NCI-H2081 (cell line): ENCODE measurements around the gene FKBP1B.
"Not testable (repeated sequence)": the region's sequence is repeated elsewhere in the genome, so short reads cannot be mapped to it uniquely, and the experiment has no call there.

ENCODE experiments used
- DNase-seq, 2 experiments: peaks; one replicate each; lab custom pipeline; 2025; lab: John Stamatoyannopoulos, UW

The FKBP1B gene

DNA sequence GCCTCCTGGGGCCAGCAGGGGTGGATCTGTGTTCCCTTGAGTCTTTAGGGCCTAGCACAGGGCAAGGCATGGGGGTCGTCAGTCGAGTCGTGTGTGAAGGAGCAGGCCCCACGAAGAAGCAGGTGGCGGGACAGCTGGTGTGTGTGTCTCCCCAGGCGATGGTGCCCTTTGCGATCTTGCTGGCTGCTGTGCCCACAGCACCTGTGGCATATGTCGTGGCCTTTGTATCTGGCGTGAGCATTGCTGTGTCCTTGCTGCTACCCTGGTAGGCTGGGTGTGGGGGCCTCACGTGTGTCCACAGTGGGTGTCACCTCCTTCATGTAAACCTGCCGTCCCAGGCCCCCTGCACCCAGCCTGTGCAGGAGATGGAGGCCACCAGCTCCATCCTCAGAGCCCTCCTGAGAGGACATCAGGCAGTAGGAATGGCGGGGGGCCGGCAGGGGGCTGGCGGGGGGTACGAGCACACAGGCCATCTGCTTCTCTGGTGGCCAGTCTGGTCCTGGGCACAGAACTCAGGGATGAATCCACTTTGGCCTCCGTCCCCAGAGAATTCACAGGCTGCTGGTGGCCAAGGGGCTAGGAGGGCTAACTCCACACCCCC is 26.5 kb upstream of the FKBP1B start:
- no peak for DNase-seq

DNA sequence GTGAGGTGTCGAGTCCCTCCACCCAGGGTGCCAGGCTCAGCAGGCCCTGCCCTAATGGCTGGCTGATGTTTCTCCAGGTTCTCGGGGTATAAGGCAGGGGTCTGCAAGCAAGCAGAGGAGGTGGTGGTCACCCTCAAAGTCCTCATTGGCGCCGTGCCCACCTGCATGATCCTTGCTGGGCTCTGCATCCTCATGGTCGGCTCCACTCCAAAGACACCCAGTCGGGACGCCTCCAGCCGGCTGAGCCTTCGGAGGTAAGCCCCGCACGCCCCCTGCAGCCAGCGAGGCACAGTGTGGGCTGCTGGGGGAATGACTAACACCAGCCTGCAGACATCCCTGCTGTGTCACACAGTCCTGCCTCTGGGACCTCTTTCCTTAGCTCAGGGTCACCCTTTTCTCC is 25.5 kb upstream of the FKBP1B start:
- DNase-seq, result no peak

DNA sequence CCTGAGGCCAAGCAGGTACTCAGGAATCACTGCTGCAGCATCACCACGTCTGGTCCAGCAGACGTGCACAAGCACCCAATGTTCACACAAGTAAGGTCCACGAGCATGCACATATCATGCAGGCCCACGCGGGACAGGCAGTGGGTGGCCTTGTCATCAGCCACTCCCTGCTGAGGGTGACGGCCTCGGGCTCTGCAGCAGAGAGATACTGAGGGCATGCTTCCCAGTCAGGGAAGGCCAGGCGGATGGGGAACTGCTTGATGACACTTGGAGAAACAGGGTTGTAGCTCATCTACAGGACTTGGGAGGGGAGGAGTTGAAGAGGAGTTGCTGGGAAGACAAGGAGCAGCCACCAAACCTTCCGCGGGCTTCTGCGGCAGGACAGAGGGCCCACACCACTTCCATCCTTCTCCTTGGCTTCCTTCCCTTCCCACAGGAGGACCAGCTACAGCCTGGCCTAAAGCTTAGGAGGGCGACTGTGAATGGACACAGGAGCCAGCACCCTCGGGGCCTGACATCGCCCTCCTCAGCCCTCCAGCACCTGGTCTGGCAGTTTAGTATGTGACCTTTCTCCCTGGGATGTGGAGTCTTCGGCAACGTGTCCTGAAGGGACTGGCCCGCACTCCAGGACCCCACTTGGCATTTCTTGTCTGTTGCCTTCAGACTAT is 24.4 kb upstream of the FKBP1B start:
- DNase-seq, result no peak

DNA sequence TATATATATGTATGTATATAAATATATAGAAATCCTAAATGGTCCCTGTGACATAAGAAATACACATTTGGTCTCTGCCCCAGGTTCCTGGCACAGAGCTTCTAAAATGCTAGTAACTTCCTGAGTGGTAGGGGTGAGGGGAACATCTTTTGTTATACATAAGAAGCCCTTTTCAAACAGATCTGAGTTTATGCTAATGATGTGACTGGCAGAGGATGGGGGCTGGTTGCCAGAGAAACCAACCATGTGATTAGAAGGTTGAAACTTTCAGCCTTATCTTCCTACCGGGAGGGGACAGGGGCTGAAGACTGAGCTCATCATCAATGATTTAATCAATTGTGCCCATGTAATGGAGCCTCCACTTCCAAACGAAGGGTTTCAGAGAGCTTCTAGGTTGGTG is 23.3 kb upstream of the FKBP1B start:
- no peak for DNase-seq

DNA sequence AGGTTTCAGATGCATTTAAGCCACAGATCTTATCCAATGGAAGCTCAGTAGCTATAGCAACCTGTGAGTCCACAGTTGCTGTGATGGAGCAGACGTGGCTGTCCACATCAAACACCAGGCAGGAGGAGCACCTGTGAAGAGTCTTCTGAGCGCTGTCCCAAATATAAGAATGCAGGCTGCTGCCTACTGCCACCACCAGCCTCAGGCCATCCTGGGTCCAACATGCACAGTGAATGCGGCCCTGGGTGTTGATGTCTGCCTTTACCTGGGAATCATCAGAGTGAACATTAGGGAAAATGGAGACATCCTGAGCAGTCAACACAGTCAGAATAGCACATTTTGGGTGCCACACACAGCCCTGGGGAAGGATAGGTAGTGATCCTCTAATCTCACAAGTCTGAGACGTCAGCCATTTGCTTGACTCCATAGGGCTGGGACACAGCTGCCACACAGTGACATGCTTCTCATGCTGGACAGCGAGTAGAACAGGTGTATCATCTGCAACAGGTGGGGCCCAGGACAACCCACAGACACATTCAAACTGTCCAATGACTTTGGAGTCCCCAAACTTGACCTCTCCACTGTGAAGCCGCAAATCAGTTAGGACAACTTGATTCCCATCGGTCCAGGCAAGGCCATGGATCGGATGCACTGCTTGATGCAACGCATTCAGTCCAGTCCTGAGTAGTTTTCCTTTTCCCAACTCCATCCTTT is 10.6 kb upstream of the FKBP1B start:
- no peak for DNase-seq

DNA sequence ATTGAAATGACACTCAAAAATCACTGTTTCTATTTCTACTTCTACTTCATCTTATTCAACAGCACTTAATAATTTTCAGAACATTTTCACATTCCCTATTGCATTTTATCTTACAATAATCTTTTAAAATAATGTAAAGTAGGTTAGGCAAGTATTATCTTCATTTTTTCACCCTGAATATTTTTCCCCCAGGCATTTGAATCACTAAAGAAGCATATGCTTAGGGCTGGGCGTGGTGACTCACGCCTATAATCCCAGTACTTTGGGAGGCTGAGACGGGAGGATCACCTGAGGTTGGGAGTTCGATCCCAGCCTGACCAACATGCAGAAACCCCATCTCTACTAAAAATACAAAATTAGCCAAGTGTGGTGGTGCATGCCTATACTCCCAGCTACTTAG is 9.0 kb upstream of the FKBP1B start:
- DNase-seq, result no peak

DNA sequence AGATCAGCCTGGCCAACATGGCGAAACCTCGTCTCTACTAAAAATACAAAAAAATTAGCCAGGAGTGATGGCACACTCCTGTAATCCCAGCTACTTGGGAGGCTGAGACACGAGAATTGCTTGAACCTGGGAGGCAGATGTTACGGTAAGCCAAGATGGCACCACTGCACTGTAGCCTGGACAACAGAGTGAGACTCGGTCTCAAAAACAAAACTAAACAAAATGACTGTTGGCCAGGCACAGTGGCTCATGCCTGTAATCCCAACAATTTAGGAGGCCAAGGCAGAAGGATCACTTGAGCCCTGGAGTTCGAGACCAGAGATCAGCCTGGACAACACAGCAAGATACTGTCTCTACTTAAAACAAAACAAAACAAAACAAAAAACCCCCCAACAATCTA is 6.4 kb upstream of the FKBP1B start:
- DNase-seq, result not testable (repeated sequence)

DNA sequence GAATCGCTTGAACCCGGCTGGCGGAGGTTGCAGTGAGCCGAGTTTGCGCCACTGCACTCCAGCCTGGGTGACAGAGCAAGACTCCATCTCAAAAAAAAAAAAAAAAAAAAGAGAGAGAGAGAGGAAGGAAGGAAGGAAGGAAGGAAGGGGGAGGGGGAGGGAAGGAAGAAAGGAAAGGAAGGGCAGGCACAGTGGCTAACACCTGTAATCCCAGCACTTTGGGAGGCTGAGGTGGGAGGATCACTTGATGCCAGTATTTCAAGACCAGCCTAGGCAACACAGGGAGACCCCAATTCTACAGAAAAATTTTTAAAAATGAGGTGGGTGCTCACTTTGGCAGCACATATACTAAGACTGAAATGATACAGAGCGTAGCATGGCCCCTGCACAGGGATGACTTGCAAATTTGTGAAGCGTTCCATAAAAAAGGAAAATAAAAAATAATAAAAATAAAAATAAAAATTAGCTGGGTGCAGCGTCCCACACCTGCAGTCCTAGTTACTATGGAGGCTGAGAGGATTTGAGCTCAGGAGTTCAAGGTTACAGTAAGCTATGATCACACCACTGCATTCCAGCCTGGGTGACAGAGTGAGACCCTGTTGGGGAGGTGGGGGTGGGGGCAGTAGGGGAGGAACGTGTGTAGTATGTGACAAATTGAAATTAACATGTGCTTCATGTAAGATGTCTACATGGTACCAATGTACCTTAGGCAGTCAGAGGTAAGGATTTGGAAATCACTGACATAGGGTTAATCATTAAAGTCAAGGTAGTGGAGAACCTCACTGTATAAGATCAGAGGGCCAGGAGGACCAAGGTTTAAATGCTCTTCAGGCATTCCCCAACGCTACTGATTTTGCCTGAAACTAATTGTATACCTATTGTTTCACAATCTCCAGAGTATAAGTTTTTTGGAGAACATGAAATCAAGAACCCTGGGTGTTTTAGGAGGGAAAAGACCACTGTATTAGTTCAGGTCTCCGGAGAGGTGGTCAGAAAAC is 3.7 kb upstream of the FKBP1B start:
- no peak for DNase-seq

DNA sequence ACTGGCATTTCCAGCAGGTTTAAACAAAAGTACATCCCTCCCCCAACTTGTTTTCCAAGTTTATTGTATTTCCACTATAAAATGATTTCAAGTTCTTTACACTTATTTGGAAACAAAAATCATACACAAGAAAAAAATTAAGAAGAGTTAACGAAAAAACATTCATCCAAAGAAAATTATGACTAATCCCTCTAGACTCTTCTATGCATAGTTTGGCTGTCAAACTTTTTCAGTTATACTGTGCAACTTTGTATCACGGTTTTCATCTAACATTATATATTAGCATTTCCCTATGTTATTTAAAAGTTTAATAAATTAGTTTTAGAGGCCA is 3.0 kb upstream of the FKBP1B start:
- DNase-seq, result no peak

DNA sequence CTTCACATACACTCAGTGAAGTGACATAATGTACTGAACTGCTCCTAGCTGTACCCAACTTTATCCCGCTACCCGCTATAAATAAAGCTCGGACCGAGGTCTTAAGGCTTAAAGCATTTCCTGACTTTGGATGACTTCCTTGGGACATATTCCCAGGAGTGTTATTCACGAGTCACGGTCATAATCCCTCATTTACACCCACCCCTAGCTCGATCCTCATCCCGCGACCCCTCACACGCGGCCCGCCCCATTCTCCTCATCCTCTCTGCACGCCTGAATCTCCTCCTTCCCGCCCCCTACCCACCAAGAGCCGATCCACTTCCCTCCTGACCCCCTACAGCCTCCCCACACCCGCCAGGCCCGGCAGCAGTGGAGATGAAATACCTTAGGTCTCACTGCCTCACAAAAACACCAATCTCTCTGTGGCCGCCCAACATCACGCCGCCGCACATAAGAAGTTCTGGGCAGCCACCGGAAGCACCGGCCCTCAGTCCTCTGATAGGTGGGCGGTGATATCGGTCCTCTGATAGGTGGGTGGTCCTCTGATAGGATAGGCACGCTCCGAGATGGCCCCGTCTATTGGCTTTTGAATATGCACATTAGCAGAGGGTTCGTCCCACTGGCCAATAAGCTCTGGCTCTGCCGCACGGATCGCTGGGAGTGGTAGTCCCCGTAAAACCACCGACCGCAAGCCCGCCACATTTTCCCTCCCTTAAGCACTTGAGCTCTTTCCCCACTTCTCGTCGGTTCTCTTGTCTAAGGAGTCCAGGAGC is 2.4 kb upstream of the FKBP1B start, which contains the start of gene WDCP:
TSS of gene WDCP (minus strand) at position 462 of the 773 bp plus-strand sequence. CDS start 7,897 bp downstream, outside the sequence.
- DNase-seq, result peak; percentile 99 to 100

DNA sequence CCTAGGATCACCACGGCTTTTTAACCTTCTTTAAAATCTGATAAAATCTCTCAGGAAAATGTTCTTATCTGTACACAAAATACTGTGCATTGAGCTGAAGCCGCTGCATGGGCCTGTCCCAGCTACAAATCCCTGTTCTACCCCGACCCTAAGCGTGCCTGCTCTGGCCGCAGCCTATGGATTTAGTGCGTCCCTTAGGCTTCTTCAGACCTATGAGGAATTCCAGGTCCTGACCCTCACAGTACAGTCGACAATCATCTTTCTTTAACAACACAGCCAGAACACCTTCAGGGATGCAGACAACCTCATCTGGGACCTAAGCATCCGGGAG is 1.9 kb upstream of the FKBP1B start:
- no peak for DNase-seq

DNA sequence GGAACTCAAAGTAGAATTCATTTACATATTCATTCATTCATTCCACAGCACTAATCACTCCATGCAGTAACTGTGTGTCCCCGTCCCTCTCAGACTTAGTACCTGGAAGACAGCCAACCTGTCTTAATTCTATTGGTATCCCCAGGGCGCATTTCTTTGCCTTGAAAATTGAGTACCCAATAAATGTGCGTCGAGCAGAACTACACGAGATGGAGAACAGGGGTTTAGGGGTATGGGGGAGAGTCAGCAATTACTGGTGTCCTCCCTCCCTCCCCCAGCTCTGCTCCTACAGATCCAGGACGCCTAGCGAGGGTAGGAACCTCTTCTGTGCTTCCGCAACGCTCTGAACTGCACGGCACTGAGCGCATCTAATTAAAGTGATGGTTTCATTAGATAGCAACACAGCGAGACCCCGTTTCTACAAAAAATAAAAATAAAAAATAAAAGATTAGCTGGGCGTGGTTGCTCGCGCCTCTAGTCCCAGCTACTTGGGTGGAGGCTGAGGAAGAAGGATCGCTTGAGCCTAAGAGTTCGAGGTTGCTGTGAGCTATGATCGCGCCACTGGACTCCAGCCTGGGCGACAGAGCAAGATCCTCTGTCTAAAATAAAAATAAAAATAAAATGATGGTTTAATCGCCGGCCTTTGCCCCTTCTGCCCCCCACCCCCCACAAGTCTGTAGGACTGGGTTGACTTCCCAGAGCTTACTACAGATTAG is 614 bp upstream of the FKBP1B start:
- DNase-seq, result peak; percentile 29 to 58

DNA sequence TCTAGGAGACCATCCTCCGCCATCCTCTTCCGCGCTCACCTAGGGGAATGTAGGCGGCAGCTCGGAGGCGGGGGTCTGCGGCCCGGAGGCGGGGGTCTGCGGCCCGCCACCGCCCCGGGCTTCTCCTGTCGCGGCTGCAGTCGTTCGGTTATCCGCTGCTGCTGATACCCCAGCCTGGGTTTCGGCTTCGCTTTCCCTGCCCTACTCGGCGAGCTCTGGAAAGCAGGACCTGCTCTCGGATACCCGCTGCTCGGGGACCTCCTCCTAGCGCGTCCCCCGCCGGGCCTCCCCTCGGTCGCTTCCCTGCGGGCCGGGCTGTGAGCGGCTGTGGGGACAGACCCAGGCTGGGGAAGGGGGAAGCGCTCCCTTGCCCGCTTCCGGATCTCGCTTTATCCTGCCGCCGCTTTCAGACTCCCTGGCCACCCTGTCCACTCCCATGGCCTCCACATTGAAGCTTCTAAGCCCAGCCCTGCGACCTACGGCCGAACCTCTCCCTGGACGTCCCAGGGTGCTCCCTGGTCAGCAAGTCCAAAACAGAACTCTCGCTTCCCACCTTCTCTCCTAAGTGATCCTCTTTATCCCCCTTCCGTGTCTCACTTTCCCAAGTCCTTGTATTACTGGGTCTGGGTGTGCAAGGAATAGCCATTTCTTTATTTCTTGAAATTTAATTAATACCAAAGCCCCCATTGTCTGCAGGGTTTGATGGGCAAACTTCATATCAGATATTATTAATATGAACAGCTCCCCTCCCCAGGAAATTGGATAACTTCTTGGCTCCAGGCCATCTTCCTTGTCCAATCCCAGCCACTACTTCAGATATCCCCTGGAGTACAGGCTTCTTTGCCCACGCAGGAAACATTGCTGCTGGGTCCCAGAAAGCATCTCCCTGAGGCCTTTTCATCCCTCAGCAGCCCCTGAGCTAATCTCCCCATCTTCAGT is 769 bp downstream of the FKBP1B start:
- no peak for DNase-seq

DNA sequence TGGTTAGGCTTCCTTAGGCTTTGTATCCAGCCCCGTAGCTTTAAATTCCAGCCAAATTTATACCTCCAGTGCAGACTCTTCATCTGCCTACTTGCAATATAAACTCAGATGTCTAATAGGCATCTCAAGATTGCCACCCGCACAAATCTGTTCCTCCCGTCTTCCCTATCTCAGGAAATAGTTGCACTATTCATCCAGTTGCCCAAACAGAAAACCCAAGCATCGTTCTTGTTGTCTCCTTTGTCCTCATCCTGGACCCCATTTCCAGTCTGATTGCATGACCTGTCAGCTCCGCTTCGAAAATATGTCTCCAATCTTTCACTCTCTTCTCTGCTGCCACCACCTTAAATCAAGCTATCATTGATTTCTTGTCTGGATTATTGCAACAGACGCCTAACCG is 2.3 kb downstream of the FKBP1B start:
- no peak for DNase-seq

DNA sequence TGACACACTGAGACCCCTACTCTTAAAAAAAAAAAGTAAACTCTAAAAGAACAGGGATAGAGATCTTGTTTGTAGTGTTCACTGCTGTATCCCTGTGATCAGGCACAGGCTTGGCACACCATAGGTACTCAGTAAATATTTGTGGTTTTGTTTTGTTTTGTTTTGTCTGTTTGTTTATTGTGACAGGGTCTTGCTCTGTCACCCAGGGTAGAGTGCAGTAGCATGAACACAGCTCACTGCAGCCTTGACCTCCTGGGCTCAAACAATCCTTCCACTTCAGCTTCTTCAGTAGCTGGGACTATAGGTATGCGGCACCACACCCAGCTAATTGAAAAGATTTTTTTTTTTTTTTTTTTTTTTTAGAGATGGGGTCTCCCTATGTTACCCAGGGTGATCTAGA is 3.4 kb downstream of the FKBP1B start:
- no peak for DNase-seq

DNA sequence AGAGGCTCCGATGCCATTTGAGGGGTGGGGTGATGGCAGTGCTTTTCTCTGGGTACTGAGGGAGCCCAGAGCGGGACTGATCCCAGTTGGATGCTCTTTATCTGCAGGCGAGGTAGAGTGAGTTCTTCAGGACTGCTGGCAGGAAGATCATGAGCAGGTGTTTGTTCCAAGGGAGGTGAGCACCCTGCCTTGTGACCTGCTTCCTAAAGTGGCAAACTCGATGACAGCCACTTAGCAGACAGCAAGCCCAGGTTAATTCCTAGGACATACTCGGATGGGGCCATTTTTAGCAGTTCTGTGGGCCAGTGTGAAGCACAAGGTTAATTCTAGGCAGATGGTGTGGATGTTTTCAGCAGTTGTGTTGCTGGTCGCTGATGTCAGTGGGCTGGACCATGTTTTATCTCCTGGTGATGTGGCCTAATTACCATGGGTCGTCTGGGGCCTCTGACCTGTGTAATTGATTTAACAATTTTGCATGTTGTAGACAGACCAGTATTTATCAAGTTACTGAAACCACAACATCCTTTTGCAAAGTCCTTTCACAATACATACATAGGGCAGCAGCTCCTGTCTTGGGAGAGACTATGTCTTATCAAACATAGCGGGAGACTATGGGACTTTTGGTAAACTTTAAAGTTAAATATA is 4.9 kb downstream of the FKBP1B start:
- DNase-seq, result no peak

DNA sequence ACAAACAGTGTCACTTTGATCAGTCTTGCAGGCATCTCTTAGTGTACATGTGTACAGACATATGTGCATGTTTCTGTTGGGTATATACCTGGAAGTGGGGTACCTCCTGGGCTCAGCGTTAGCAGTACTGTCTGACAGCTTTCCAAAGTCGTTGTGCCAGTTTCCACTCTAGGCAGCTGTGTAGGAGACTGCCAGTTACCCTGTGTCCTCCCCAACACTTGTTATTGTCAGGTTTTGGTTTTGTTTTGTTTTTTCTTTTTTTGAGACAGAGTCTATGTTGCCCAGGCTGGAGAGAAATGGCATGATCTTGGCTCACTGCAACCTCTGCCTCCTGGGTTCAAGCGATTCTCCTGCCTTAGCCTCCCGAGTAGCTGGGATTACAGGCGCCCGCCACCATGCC is 6.2 kb downstream of the FKBP1B start:
- DNase-seq, result no peak

DNA sequence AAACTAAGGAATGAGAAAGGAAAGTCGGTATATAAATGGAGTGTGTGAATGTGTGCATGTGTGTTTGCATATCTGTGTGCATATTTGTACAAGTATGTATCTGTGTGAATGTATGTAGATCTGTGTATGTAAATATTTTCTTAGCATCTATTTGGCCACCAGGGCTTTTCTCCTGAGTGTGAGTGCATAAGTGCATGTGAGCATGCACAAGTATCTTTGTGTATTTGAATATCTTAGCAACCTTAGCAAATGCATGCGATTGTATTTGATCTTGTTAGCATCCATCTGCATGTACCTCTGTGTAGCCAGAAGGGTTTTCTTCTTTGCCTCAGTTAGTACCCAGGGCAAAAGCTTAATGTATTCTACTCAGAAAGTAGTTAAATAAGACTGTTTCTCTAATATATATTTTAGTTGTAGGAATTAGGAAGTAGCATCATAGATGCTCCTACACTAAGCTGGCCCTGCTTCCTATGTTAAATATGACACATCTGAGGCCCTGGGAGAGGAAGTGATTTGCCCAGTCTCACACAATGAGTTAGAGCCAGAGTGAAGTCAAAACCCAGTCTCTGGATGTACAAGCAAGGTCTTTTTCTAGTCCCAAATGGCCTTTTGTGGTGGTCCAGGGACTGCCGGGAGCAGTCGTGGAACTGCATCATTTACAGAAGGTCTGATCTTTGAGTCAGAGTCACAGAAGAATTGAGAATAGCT is 9.2 kb downstream of the FKBP1B start:
- DNase-seq, result no peak

DNA sequence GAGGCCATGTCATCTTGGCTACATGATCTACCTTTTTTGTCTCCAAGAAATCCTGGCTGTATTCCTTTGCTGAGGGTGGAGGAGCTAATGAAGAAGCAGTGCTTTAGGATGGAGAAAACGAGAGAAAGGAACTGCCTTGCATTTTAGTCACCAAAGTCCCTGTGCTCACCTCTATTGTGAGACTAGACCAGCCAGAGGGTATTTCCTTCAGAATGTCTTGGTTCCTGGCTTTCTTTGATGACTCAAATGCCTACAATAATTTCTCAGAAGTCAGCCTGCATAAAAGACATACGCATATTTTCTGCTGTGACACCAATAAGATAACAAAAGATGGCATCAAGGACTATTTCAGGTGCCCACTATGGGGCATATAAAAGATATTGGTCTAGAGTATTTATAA is 15.8 kb downstream of the FKBP1B start:
- DNase-seq, result no peak
